ENCODE measurements around the gene NIN.
"Not testable (repeated sequence)": the region's sequence is repeated elsewhere in the genome, so short reads cannot be mapped to it uniquely, and the experiment has no call there.

Gene NIN

DNA sequence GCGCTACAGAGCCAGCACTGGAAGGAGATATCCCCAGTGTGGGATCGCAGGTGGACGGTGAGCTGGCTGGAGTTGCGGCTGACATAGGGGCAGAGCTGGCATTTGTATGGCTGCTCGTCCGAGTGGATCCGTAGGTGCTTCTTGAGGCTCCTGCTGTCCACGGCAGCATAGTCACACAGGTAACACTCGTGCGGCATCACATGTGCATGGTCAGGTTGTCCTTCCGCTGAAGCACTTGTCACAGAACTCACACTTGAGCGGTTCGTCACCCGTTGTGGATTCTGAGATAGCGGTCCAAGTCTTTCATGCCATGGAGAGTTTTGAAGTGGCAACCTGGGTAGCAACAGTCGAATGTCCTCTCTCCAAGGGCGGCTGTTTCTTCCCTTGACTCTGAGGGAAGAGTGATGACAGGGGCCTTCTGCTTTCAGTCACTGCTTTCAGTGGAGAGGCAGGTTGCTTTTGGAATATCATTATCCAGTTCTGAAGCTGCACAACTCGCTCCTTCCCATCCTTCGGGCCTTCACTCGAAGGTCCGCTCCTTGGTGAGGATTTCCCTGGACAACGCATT lies 125.9 kb downstream of the NIN start:
- DNase-seq, result no peak

DNA sequence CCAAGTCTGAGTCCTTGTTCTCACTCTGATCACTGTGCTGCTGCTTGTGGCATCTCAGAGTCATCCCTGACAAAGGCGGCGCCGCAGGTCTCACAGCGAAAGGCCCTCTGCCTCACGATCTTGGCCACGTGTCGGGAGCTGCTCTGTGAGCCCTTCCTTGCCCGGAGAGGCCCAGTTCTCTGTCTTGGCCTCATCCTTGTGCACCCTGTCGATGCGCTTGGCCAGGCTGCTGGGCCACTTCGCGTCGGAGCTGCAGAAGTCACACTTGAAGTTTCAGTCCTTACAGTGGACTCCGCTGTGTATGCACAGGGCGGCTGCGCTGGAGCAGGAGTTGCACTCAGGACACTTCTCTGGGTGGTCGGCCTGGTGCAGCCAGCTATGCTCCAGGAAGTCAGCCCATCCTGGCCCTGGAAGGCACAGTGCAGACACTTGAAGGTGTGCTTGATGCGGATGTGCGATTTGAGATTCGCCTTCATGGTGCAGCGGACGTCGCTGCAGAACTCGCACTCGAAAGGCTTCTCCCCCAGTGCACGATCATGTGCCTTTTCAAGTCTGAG lies 126.4 kb downstream of the NIN start:
- no peak for DNase-seq

DNA sequence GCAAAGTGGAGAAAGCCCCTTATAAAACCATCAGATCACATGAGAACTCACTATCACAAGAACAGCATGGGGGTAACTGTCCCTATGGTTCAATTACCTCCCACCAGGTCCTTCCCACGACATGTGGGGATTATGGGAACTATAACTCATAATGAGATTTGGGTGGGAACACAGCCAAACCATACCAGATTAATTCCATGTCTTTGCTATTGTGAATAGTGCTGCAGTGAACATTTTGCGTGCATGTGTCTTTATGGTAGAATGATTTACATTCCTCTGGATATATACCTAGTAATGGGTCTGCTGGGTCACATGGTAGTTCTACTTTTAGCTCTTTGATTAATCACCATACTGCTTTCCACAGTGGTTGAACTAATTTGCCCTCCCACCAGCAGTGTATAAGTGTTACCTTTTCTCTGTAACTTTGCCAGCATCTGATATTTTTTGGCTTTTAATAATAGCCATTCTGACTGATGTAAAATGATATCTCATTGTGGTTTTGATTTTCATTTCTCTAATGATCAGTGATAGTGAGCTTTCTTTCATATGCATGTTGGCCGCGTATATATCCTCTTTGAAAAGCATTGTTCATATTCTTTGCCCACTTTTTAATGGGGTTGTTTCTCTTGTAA lies 133.2 kb downstream of the NIN start:
- no peak for DNase-seq

DNA sequence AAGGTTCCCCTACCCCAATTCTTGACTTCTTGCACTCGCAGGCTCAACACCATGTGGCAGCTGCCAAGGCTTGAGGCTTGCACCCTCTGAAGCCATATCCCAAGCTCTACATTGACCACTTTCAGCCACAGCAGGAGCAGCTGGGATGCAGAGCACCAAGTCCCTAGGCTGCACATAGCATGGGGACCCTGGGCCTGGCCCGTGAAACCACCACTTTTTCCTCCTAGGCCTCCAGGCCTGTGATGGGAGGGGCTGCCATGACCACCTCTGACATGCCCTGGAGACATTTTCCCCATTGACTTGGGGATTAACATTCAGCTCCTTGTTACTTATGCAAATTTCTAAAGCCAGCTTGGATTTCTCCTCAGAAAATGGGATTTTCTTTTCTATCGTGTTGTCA lies 136.7 kb downstream of the NIN start:
- not testable (repeated sequence) for DNase-seq

DNA sequence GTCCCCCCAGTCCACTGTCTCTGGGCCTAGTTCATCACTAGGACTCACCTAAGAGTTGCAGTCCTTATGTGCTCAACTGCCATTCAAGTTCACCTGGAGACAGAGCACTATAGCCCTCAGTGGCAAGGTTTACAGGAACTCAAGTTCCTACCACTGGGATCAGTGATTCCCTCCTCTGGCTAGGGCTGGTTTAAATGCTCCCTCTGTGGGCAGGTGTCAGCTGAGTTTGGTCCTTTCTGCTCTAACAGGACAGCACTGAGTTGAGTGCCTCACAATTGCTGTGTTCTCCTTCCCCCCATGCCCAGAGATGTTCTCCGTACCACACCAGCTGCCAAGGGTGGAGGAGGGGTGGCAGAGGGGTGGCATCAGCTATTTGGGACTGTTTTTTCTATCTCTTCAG lies 142.1 kb downstream of the NIN start:
- no peak for DNase-seq

DNA sequence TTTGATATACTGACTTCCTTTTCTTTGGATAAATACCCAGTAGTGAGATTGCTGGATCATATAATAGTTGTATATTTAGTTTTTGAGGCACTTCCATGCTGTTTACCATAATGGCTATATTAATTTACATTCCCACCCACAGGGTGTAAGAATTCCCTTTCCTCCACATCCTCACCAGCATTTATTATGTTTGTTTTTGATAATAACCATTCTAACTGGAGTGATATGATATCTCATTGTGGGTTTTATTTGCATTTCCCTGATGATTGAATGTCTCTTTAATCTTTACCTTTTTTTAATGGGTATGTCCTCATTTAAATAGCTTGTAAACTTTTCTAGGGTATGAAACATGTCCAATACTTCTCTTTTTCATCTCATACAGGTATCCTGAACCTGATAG lies 151.3 kb downstream of the NIN start:
- DNase-seq, result no peak

DNA sequence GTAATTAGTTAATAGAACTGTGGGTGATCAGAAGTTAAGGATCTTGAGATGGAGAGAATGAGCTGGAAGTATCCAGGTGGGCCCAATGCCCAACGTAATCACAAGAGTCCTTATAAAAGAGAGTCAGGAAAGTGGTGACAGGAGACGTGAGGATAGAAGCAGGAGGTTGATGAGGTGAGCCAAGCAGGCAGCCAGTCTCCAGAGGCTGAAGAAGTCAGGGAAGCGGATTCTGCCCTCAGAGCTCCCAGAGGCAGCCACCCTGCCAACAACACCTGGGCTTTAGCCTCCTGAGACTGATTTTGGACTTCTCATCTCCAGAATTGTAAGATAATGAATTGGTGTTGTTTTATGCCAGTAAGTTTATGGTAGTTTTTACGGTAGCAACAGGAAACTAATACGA lies 152.8 kb downstream of the NIN start:
- DNase-seq, result no peak

DNA sequence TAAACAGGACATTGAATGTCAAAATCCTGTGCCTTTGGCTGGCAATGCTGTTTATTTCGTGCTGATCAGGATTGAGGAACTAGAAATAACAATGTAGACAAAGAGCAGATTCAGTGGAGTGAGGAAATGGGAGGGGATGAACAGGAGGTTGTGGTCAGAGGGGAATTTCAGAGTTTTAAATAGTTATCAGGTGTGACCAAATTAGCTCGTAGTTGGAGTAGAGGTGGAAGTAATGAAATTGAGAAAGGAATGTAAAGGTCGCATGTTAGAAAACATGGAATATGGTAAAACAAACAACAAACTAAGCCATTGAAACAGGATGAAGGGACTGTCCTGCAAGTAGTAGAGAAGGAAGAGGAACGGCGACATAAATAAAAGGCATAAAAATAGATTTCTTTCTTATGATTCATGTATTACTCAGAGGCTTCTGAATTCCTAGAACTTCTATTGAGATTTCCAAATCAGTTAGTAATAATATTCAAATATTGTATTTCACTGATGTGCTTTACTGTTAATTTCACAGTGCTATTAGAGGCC lies 153.4 kb downstream of the NIN start:
- DNase-seq, result no peak

DNA sequence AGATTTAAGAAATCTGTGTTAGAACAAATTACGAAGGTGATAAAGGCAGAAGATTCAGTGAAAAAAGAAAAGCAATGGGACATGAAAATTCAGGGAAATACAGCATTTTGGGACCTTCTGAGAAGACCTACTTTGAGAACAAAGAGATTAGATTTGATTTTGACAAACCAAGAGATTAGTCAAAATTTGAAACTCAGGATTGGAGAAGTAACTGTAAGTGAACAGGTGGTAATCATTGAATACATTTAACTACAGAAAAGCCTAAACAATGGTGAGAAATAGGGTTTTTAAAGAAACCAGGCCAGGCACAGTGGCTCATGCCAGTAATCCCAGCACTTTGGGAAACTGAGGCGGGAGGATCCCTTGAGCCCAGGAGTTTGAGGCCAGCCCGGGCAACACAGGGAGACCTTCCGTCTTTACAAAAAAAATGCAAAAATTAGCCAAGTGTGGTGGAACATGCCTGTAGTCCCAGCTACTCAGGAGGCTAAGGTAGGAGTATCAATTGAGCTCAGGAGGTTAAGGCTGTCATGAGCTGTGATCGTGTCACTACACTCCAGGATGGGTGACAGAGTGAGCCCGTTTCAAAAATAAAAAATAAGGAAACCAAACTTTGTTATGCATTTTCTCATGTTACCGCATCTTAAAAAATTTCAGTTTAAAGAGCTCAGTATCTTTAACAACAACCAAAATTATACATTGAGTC lies 154.0 kb downstream of the NIN start:
- no peak for DNase-seq

DNA sequence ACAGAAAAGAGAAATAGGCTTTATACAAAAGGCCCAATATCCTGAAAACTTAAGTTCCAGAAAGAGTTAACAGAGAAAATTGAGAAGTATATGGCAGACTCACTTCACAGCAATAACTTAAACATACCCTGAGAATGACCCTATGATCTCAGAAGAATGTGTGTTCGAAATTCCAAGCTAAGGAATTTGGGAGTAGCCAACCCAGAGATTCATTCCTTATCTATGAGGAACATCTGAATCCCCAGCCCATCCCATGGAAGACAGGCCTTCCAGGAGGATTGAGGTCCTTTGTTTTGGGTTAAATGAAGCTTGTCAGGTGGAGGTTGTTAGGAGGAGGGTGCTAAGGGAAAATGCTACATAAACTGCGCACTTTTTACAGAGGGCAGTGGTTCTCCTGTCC lies 155.4 kb downstream of the NIN start:
- DNase-seq, result no peak

DNA sequence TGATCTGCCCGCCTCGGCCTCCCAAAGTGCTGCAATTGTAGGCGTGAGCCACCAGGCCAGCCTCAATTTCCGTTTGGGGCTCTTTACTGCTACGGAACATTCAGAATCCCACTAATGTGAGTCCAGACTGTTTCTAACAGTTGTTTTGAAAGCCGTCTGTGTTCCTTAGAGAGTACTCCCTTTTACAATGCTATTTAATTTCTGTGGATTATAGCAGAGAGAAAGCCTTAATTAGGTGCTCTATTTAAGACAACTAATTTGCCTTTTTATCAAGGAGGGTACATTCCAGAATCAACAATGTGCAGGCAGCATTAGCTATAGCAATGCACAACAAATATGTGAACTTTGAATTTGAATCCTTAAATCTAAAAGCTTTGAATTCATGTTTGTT lies 160.1 kb downstream of the NIN start:
- DNase-seq, result no peak

DNA sequence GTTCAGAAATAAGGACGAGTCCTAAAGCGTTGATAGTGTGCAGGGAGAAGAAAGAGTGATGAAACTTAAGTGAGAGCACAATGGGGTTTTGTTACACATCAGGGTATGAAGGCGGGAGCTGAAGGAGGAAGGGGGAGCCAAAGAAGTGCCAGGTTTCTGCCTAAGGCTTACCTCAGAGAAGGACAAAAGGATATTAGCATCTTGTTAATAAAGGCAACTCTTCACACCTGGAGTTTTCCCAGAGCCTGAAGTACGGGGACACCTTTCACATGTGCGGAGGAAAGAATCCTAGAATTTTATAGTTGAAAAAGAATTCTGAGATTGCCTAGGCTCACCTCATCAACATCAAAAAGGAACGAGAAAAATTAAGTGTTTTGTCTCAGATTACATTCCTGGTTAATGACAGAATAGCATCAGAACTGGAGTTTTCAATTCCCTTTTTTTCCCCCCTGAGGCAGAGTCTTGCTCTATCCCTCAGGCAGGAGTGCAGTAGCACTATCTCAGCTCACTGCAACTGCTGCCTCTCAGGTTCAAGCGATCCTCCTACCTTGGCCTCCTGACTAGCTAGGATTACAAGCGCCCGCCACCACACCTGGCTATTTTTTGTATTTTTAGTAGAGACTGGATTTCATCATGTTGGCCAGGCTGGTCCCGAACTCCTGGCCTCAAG lies 160.6 kb downstream of the NIN start:
- no peak for DNase-seq

All from GOT3 (cell line).